OCI-LY1 (cell line): ENCODE data around the gene CEL.

ENCODE experiments used
- EZH2 ChIP-seq: fragments of 200-600 bp; sonication (generic), shearing (Covaris generic); IDR thresholded peaks from 2 replicates; pipeline ENCODE4 v1.8.0; 2017; ENCODE audit warnings: borderline replicate concordance, mixed run types, mild to moderate bottlenecking, antibody characterized with exemption, low read length, moderate library complexity, mixed read lengths
- TF ChIP-seq, protein P1 (sequence below): fragments of 200-600 bp; sonication (generic), shearing (Covaris generic); IDR thresholded peaks from 2 replicates; pipeline ENCODE4 v1.5.1; 2017; ENCODE audit warnings: mild to moderate bottlenecking, antibody characterized with exemption, low read length, moderate library complexity, mixed read lengths

DNA sequence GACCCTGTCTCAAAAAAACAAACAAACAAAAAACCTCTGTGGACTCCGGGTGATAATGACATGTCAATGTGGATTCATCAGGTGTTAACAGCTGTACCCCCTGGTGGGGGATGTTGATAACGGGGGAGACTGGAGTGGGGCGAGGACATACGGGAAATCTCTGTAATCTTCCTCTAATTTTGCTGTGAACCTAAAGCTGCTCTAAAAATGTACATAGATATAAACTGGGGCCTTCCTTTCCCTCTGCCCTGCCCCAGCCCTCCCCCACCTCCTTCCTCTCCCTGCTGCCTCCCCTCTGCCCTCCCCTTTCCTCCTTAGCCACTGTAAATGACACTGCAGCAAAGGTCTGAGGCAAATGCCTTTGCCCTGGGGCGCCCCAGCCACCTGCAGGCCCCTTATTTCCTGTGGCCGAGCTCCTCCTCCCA lies 1.4 kb upstream of the CEL start:
- TF ChIP-seq, protein P1, sequence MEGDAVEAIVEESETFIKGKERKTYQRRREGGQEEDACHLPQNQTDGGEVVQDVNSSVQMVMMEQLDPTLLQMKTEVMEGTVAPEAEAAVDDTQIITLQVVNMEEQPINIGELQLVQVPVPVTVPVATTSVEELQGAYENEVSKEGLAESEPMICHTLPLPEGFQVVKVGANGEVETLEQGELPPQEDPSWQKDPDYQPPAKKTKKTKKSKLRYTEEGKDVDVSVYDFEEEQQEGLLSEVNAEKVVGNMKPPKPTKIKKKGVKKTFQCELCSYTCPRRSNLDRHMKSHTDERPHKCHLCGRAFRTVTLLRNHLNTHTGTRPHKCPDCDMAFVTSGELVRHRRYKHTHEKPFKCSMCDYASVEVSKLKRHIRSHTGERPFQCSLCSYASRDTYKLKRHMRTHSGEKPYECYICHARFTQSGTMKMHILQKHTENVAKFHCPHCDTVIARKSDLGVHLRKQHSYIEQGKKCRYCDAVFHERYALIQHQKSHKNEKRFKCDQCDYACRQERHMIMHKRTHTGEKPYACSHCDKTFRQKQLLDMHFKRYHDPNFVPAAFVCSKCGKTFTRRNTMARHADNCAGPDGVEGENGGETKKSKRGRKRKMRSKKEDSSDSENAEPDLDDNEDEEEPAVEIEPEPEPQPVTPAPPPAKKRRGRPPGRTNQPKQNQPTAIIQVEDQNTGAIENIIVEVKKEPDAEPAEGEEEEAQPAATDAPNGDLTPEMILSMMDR: no peak
- TF ChIP-seq EZH2: no peak
